NCI-H774 (cell line): ENCODE measurements around the gene RUSC1.
"Not testable (repeated sequence)": the region's sequence is repeated elsewhere in the genome, so short reads cannot be mapped to it uniquely, and the experiment has no call there.

Experiments
- DNase-seq: peaks from one replicate; lab custom pipeline; 2025; lab: John Stamatoyannopoulos, UW

The RUSC1 gene, protein sequence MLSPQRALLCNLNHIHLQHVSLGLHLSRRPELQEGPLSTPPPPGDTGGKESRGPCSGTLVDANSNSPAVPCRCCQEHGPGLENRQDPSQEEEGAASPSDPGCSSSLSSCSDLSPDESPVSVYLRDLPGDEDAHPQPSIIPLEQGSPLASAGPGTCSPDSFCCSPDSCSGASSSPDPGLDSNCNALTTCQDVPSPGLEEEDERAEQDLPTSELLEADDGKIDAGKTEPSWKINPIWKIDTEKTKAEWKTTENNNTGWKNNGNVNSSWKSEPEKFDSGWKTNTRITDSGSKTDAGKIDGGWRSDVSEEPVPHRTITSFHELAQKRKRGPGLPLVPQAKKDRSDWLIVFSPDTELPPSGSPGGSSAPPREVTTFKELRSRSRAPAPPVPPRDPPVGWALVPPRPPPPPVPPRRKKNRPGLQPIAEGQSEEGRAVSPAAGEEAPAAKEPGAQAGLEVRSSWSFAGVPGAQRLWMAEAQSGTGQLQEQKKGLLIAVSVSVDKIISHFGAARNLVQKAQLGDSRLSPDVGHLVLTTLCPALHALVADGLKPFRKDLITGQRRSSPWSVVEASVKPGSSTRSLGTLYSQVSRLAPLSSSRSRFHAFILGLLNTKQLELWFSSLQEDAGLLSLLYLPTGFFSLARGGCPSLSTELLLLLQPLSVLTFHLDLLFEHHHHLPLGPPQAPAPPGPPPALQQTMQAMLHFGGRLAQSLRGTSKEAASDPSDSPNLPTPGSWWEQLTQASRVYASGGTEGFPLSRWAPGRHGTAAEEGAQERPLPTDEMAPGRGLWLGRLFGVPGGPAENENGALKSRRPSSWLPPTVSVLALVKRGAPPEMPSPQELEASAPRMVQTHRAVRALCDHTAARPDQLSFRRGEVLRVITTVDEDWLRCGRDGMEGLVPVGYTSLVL

GRCh38 chr1:155320661-155321617 is at the start of gene RUSC1:
TSS of gene RUSC1 (plus strand) at chr1:155320894. CDS start at chr1:155321774, 880 bp downstream.
- DNase-seq: no peak

- DNase-seq: peak; percentile 80
Observed at GRCh38 chr1:155272466-155273342, 48.0 kb upstream of the RUSC1 start.

DNA sequence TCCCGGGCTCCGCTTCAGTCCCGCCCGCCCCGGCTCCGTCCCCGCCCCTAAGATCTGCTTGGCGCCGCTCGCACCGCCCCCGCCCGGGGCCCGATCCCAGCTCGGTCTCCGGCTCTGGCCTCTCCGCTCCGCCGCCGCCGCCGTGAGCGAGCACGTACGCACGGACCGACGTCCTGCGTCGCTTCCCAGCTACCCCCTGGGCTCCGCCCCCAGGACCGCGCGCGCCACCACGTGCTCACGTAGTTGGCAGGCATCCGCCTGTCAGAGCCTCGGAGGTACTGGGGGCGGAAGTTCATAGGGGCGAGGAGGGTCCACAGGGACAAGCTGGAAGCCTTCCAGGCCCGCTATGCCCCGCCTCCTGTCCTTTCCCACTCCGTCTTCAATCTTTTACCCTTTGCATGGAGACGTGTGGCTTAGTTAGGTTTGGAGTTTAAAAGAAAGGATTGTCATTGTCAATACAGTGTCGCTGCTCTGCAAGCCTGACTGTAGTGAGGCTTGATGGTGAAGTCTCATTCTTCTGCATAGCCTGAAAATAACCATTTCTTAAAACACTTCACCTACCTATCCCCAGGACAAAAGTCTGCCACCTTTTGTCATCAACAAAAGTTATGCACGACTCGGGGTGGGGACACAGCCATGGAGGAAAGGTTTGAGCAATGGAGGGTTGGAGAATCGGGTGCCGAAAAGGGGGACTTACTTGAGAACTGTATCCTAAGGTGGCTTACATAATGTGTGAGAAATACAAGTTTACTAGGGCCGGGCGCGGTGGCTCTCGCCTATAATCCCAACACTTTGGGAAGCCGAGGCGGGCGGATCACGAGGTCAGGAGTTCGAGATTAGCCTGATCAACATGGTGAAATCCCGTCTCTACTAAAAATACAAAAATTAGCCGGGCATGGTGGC is 47.1 kb upstream of the RUSC1 start, which contains the start of gene CLK2:
CLK2 (minus strand) TSS at position 162 of the 903 bp plus-strand sequence. CDS start 2,527 bp downstream, outside the sequence.
- peak; percentile 97 for DNase-seq

- peak; percentile 99 for DNase-seq
Observed at GRCh38 chr1:155277070-155277901, 43.4 kb upstream of the RUSC1 start, which contains the start of gene HCN3. TSS of gene HCN3 (plus strand) at chr1:155277463. CDS start at chr1:155277591, 128 bp downstream.

DNA sequence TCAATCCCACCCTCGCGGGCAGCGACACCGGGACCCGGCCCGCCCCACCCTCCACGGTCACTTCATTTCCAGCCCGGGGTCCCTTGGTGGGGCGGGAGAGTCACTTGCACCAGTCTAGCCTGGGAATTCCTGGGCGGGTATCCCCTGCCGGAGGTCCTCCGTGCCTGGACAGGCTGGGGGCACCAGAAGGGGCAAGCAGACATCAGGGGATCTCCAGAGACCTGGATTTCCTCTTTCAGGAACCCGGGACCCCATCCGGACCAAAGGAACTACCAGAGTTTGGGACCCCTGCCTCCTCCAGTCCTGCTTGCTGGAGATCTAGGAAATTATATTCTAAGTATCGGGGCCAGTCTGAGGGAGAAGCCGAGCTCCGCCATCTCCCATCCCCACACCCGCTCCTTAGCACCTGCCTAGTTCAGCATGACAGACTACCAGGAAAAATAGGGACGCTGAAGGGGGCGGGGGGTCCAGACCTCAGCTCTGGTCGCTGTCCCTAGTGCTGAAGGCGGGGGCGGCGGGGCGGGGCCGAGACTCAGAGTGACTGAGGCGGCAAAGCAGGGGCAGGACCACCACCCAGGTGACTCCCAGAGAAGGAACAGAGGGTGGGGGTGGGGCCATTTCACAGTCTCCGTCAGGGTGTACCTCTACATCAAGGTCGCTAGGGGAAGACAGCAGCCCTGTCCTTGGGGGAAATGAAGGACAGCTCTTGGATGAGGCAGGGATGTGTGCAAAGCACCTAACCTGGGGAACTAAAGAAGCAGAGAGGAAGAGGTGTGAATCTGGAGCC is 42.6 kb upstream of the RUSC1 start:
- DNase-seq: peak; percentile 9

GRCh38 chr1:155278689-155279160 is 42.0 kb upstream of the RUSC1 start:
- DNase-seq: no peak

GRCh38 chr1:155279268-155279667 is 41.4 kb upstream of the RUSC1 start:
- no peak for DNase-seq

DNA sequence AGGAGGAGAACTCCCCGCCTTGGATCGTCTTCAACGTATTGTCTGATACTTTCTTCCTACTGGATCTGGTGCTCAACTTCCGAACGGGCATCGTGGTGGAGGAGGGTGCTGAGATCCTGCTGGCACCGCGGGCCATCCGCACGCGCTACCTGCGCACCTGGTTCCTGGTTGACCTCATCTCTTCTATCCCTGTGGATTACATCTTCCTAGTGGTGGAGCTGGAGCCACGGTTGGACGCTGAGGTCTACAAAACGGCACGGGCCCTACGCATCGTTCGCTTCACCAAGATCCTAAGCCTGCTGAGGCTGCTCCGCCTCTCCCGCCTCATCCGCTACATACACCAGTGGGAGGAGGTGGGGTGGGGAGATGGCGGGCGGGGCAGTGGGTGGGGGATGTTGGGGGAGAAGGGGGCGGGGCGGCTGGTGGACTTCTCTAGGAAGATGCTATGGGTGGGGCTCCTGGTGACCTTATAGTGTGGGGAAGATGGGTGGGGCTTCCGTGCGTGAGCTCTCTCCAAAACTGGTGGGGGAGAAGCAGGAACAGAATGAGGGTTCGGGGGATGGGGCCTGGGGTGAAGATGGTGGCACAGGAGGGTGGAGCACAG is 38.1 kb upstream of the RUSC1 start:
- DNase-seq: no peak

GRCh38 chr1:155284476-155284875 is 36.2 kb upstream of the RUSC1 start:
- DNase-seq: no peak

GRCh38 chr1:155285063-155285462 is 35.6 kb upstream of the RUSC1 start:
- DNase-seq: no peak

GRCh38 chr1:155285631-155286044 is 35.1 kb upstream of the RUSC1 start:
- no peak for DNase-seq

GRCh38 chr1:155286544-155286943 is 34.1 kb upstream of the RUSC1 start:
- DNase-seq: no peak

DNA sequence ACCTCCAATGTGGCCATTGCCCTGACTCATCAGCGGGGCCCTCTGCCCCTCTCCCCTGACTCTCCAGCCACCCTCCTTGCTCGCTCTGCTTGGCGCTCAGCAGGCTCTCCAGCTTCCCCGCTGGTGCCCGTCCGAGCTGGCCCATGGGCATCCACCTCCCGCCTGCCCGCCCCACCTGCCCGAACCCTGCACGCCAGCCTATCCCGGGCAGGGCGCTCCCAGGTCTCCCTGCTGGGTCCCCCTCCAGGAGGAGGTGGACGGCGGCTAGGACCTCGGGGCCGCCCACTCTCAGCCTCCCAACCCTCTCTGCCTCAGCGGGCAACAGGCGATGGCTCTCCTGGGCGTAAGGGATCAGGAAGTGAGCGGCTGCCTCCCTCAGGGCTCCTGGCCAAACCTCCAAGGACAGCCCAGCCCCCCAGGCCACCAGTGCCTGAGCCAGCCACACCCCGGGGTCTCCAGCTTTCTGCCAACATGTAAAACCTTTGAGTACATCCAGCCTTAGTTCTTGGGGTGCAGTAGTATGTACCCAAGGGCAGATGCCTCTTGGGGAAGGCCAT is 32.6 kb upstream of the RUSC1 start:
- DNase-seq: no peak

DNA sequence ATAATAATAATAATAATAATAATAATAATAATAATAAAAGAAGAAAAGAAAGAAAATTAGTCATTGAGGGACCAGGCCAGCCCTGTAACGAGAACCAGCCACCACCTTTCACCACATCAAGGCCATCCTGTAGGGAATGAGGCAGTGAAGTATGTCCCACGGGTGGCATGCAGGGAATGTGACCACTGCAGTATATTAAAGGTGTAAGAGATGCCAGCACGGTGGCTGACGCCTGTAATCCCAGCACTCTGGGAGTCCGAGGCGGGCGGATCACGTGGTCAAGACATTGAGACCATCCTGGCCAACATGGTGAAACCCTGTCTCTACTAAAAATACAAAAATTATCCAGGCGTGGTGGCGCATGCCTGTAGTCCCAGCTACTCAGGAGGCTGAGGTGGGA is 29.7 kb upstream of the RUSC1 start:
- not testable (repeated sequence) for DNase-seq

DNA sequence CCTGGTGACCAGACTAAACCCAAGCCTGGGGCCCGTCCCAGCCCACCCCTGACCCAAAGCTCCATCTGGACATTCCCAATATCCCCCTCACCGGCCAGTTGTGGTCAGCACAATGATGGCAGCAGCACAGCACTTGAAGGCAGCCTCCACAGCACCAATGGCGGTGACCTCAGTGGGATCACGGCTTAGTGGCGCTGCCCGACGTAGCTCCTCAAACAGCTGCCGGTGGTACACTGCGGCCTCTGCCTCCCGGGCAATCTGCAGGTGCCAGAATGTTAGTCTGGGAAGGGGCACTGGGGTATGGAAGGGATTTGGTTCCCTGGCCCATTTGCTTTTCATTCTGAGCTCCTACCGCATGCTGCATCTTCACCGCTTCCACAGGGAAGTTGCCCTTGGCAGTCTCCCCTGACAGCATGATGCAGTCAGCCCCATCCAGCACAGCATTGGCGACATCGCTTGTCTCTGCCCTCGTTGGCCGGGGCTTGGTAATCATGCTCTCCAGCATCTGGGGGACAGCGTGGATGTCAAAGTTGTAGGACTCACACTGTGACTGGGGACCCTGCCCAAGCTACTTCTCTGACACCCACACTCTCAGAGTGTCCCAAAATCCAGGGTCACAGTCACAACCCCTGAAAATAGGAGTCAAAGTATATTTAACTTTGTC is 27.5 kb upstream of the RUSC1 start:
- DNase-seq: no peak

GRCh38 chr1:155294520-155295182 is 26.0 kb upstream of the RUSC1 start:
- no peak for DNase-seq
